SH-SY5Y (cell line): ENCODE data around the gene WDR5.

Experiments
- GATA2 ChIP-seq: IDR thresholded peaks from 2 replicates; pipeline ENCODE4 v1.6.1; 2011; ENCODE audit warnings: mild to moderate bottlenecking, low read depth, low read length
- GATA3 ChIP-seq: IDR thresholded peaks from 2 replicates; pipeline ENCODE4 v1.6.1; 2011; ENCODE audit warnings: low read depth, mild to moderate bottlenecking, low read length, moderate library complexity

- TF ChIP-seq GATA3 (no peak), GATA2 (no peak)
Measured at GRCh38 chr9:134089972-134090371, 45.9 kb upstream of the WDR5 start.
